ENCODE data around the gene EFHB. TPM values are rescaled to one million over a fixed set of nuclear protein-coding genes. Genes with fewer than 3 reads are reported as not detected.

Gene EFHB
- total RNA-seq, 1 donor from 2014 or later, result 1.2 TPM

GRCh38 chr3:19945969-19946831, 12.2 kb upstream of the EFHB start:
- peak overlapping the region; percentile 99 for H3K4me3 Mint-ChIP-seq (ENCODE audit: unreplicated experiment)
- no peak for TF ChIP-seq EZH2 (IDR thresholded peaks at IDR 0.05; ENCODE audit: insufficient read depth, low read length)
- TF ChIP-seq CTCF (IDR thresholded peaks at IDR 0.05; ENCODE audit: insufficient read depth, low read depth, low read length), result no peak
- peaks cover 3% of the 10 kb centered on the region for H3K9me3 Mint-ChIP-seq (ENCODE audit: unreplicated experiment)
- H3K36me3 Mint-ChIP-seq (ENCODE audit: low read depth, unreplicated experiment), result no peaks in the 10 kb centered on the region
- H3K27ac Mint-ChIP-seq (ENCODE audit: unreplicated experiment), result peak overlapping the region; percentile 100
- peak overlapping the region; percentile 82 for H3K27ac ChIP-seq (ENCODE audit: low read depth, low read length)
- no peaks in the 10 kb centered on the region for H3K27me3 Mint-ChIP-seq (ENCODE audit: low read depth, unreplicated experiment)
- peak overlapping the region; percentile 85 for H2AFZ ChIP-seq (ENCODE audit: low read depth, low read length)
- FAIRE-seq (no peak), DNase-seq (ENCODE audit: low read depth) (peak; percentile 8)
- no peaks in the 10 kb centered on the region for H3K27me3 ChIP-seq (ENCODE audit: insufficient read depth, low read length)
- peaks cover 40% of the 10 kb centered on the region for H3K79me2 ChIP-seq (ENCODE audit: insufficient read depth, low read length)
- peaks cover 4% of the 10 kb centered on the region for H3K4me1 Mint-ChIP-seq (ENCODE audit: low read depth, unreplicated experiment)
- peaks cover 13% of the 10 kb centered on the region for H3K4me1 ChIP-seq (ENCODE audit: insufficient read depth, low read length)
- H3K9me3 ChIP-seq (ENCODE audit: insufficient read depth, low read depth, low read length), result no peaks in the 10 kb centered on the region
- peak overlapping the region; percentile 99 for H3K9ac ChIP-seq (ENCODE audit: low read length)
- peak overlapping the region; percentile 89 for H3K4me2 ChIP-seq (ENCODE audit: low read length)
- H3K4me3 ChIP-seq (ENCODE audit: insufficient read depth, low read depth, low read length), result peak overlapping the region; percentile 96
- H4K20me1 ChIP-seq (ENCODE audit: insufficient read depth, low read length), result peaks cover 33% of the 10 kb centered on the region
- H3K36me3 ChIP-seq (ENCODE audit: insufficient read depth, low read length), result no peaks in the 10 kb centered on the region

- Histone ChIP-seq H3K9ac (ENCODE audit: low read length) (no peak overlapping the region), H2AFZ (ENCODE audit: low read depth, low read length) (no peak overlapping the region), H3K27me3 (ENCODE audit: insufficient read depth, low read length) (no peaks in the 10 kb centered on the region), H3K4me3 (ENCODE audit: insufficient read depth, low read depth, low read length) (no peak overlapping the region), H3K27ac (ENCODE audit: low read depth, low read length) (no peak overlapping the region), H3K4me2 (ENCODE audit: low read length) (no peak overlapping the region), H3K4me1 (ENCODE audit: insufficient read depth, low read length) (peaks cover 13% of the 10 kb centered on the region), H3K9me3 (ENCODE audit: insufficient read depth, low read depth, low read length) (no peaks in the 10 kb centered on the region), H4K20me1 (ENCODE audit: insufficient read depth, low read length) (peaks cover 26% of the 10 kb centered on the region), H3K79me2 (ENCODE audit: insufficient read depth, low read length) (peaks cover 33% of the 10 kb centered on the region), H3K36me3 (ENCODE audit: insufficient read depth, low read length) (no peaks in the 10 kb centered on the region)
- peaks cover 3% of the 10 kb centered on the region for H3K9me3 Mint-ChIP-seq (ENCODE audit: unreplicated experiment)
- H3K4me1 Mint-ChIP-seq (ENCODE audit: low read depth, unreplicated experiment), result no peaks in the 10 kb centered on the region
- FAIRE-seq (no peak), DNase-seq (ENCODE audit: low read depth) (no peak)
- TF ChIP-seq CTCF (IDR thresholded peaks at IDR 0.05; ENCODE audit: insufficient read depth, low read depth, low read length), result no peak
- TF ChIP-seq EZH2 (IDR thresholded peaks at IDR 0.05; ENCODE audit: insufficient read depth, low read length), result no peak
- H3K27me3 Mint-ChIP-seq (ENCODE audit: low read depth, unreplicated experiment), result no peaks in the 10 kb centered on the region
- H3K4me3 Mint-ChIP-seq (ENCODE audit: unreplicated experiment), result peak overlapping the region; percentile 99
- no peak overlapping the region for H3K27ac Mint-ChIP-seq (ENCODE audit: unreplicated experiment)
- no peaks in the 10 kb centered on the region for H3K36me3 Mint-ChIP-seq (ENCODE audit: low read depth, unreplicated experiment)
These were observed 11.5 kb upstream of the EFHB start for GRCh38 chr3:19945534-19945933.

- no peak for FAIRE-seq
- Histone ChIP-seq H3K4me3 (ENCODE audit: insufficient read depth, low read depth, low read length) (no peak overlapping the region), H3K4me2 (ENCODE audit: low read length) (no peak overlapping the region), H3K79me2 (ENCODE audit: insufficient read depth, low read length) (no peaks in the 10 kb centered on the region), H3K36me3 (ENCODE audit: insufficient read depth, low read length) (no peaks in the 10 kb centered on the region), H4K20me1 (ENCODE audit: insufficient read depth, low read length) (no peaks in the 10 kb centered on the region), H3K27me3 (ENCODE audit: insufficient read depth, low read length) (no peaks in the 10 kb centered on the region), H3K9ac (ENCODE audit: low read length) (no peak overlapping the region), H3K9me3 (ENCODE audit: insufficient read depth, low read depth, low read length) (no peaks in the 10 kb centered on the region), H3K27ac (ENCODE audit: low read depth, low read length) (no peak overlapping the region), H3K4me1 (ENCODE audit: insufficient read depth, low read length) (peaks cover 12% of the 10 kb centered on the region), H2AFZ (ENCODE audit: low read depth, low read length) (no peak overlapping the region)
- Mint-ChIP-seq H3K4me1 (ENCODE audit: low read depth, unreplicated experiment) (peaks cover 10% of the 10 kb centered on the region), H3K4me3 (ENCODE audit: unreplicated experiment) (no peak overlapping the region), H3K27ac (ENCODE audit: unreplicated experiment) (no peak overlapping the region), H3K36me3 (ENCODE audit: low read depth, unreplicated experiment) (peaks cover 1% of the 10 kb centered on the region), H3K27me3 (ENCODE audit: low read depth, unreplicated experiment) (no peaks in the 10 kb centered on the region), H3K9me3 (ENCODE audit: unreplicated experiment) (peaks cover 3% of the 10 kb centered on the region)
- no peak for TF ChIP-seq CTCF (IDR thresholded peaks at IDR 0.05; ENCODE audit: insufficient read depth, low read depth, low read length)
- no peak for TF ChIP-seq EZH2 (IDR thresholded peaks at IDR 0.05; ENCODE audit: insufficient read depth, low read length)
- no peak for DNase-seq (ENCODE audit: low read depth)
These were observed 6.6 kb upstream of the EFHB start for GRCh38 chr3:19940643-19941042.
